Breast epithelium (tissue), 4 donors: ENCODE measurements around the gene PTPRM. TPM values are rescaled to one million over a fixed set of nuclear protein-coding genes. Genes with fewer than 3 reads are reported as not detected.

Experiments used
- DNase-seq, 2 donors: peaks; one replicate each; pipeline ENCODE4 v3.0.0-alpha.2; 2019; ENCODE audit warnings: low spot score in 2 of 2
- H3K27ac ChIP-seq, 2 donors: fragments of 200-600 bp; sonication (generic) in 1 of 2; one replicate each; pipeline ENCODE4 v1.5.1; 2016 to 2019; ENCODE audit warnings: mild to moderate bottlenecking in 1 of 2
- H3K27me3 ChIP-seq, 2 donors: fragments of 200-600 bp; sonication (generic) in 1 of 2; one replicate each; pipeline versions ENCODE4 v1.5.1 to v1.6.0; 2017 to 2019; ENCODE audit warnings: control low read depth in 1 of 2, mild to moderate bottlenecking in 1 of 2
- H3K36me3 ChIP-seq: fragments of 200-600 bp; one replicate; pipeline ENCODE4 v1.5.1; 2019
- H3K4me1 ChIP-seq, 2 donors: fragments of 200-600 bp; sonication (generic); one replicate each; pipeline ENCODE4 v1.5.1; 2016 to 2019; ENCODE audit warnings: control low read depth in 1 of 2
- H3K4me3 ChIP-seq, 3 donors: fragments of 200-600 bp; sonication (generic); 1 replicate in 2 of 3; 2 replicates in 1 of 3; pipeline ENCODE4 v1.5.1; 2016 to 2019; ENCODE audit warnings: mild to moderate bottlenecking in 3 of 3, moderate library complexity in 2 of 3
- H3K9me3 ChIP-seq, 2 donors: fragments of 200-600 bp; sonication (generic) in 1 of 2; one replicate each; pipeline ENCODE4 v1.5.1; 2016 to 2019; ENCODE audit warnings: control low read depth in 1 of 2
- CTCF ChIP-seq, 3 donors: fragments of 450-650 bp; IDR thresholded peaks; one replicate each; pipeline ENCODE4 v1.5.1; 2016 to 2017; ENCODE audit warnings: antibody characterized with exemption in 3 of 3, mild to moderate bottlenecking in 3 of 3, moderate library complexity in 3 of 3
- POLR2A ChIP-seq: fragments of 450-650 bp; IDR thresholded peaks from one replicate; pipeline ENCODE4 v1.6.1; 2016; ENCODE audit warnings: antibody characterized with exemption, mild to moderate bottlenecking, moderate library complexity
- POLR2AphosphoS5 ChIP-seq, 3 donors: sonication (generic); formaldehyde crosslinking; IDR thresholded peaks; one replicate each; pipeline ENCODE4 v1.6.1; 2017; ENCODE audit warnings: antibody characterized with exemption in 3 of 3
- intact Hi-C: fragments of 100-400 bp; cut with DNase I; formaldehyde crosslinking; loops from one replicate; pipeline ENCODE4 v1.15.1; 2023; ENCODE audit warnings: low total_unique reads
- total RNA-seq, 3 donors: library from RNA; depleted of rRNA; stranded (reverse); fragments of >200 nt; gene quantifications; one replicate each; pipeline ENCODE4 v1.1.0, GENCODE V29; 2016

PTPRM gene
- total RNA-seq, 3 donors from 2014 or later, result 41.7 to 181 (median 140) TPM

GRCh38 chr18:7924616-7925015, 357.5 kb downstream of the PTPRM start:
- intact Hi-C loops, result no loop called here
- no peaks in the 10 kb centered on the region for H3K4me1 ChIP-seq
- no peaks in the 10 kb centered on the region for H3K27me3 ChIP-seq
- H3K27ac ChIP-seq, result no peak overlapping the region
- H3K4me3 ChIP-seq, result no peak overlapping the region
- no peaks in the 10 kb centered on the region for H3K36me3 ChIP-seq
- H3K9me3 ChIP-seq, result peaks cover 0 to 18% of the 10 kb centered on the region in 2 donors
- DNase-seq, result no peak
- TF ChIP-seq POLR2AphosphoS5 (IDR thresholded peaks at IDR 0.05) (no peak), POLR2A (no peak), CTCF (IDR thresholded peaks at IDR 0.05) (no peak)

- Histone ChIP-seq H3K9me3 (no peaks in the 10 kb centered on the region), H3K27me3 (no peaks in the 10 kb centered on the region), H3K27ac (no peak overlapping the region), H3K36me3 (no peaks in the 10 kb centered on the region), H3K4me1 (no peaks in the 10 kb centered on the region), H3K4me3 (no peak overlapping the region)
- no peak for TF ChIP-seq POLR2A
- TF ChIP-seq POLR2AphosphoS5 (IDR thresholded peaks at IDR 0.05), result no peak
- TF ChIP-seq CTCF (IDR thresholded peaks at IDR 0.05), result no peak
- intact Hi-C loops, result no loop called here
- no peak for DNase-seq
Measured at GRCh38 chr18:7926526-7926925, 359.4 kb downstream of the PTPRM start.

DNA sequence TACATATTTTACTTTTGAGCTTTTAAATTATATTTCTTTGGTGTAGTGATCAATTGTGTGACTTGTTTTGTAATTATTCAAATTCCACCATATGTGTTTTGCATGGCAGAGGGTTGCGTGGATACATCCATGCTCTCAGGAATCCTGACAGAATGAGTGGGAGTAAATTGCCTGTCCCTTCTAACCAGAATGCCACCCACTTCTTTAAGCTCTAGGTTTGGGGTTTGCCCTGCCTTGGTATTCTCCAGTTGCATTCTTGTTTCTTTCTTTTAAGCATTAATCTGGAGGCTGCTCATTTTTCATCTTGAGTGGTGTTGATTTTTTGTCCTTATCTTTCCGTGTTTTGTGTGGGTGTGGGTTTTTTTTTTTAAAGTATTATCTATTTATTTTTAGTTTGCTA, 360.0 kb downstream of the PTPRM start:
- Histone ChIP-seq H3K9me3 (no peaks in the 10 kb centered on the region), H3K4me3 (no peak overlapping the region), H3K27ac (no peak overlapping the region), H3K36me3 (no peaks in the 10 kb centered on the region), H3K4me1 (no peaks in the 10 kb centered on the region), H3K27me3 (no peaks in the 10 kb centered on the region)
- no peak for DNase-seq
- no peak for TF ChIP-seq CTCF (IDR thresholded peaks at IDR 0.05)
- TF ChIP-seq POLR2A, result no peak
- TF ChIP-seq POLR2AphosphoS5 (IDR thresholded peaks at IDR 0.05), result no peak
- intact Hi-C loops, result no loop called here

DNA sequence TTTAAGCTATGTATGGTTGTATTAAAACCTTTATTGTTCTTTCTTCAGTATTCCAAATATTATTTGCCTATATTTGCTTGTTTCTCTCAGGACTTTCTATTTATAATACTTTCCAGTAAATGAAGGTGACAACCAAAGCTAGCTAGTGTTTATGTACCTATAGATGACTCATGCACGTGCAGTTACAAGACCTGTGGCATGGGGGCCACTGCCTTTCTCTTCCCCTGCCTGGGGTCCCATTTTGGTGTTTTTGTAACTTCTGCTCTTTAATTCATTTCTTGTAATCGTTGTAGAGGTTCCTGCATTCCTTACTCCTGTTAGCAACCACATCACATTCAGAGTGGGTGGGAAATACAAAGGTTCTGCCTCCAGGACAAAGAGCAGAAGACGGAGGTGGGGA, 364.6 kb downstream of the PTPRM start:
- Histone ChIP-seq H3K27me3 (no peaks in the 10 kb centered on the region), H3K4me3 (no peak overlapping the region), H3K27ac (no peak overlapping the region), H3K9me3 (no peaks in the 10 kb centered on the region), H3K36me3 (no peaks in the 10 kb centered on the region), H3K4me1 (no peaks in the 10 kb centered on the region)
- DNase-seq, result no peak
- TF ChIP-seq POLR2AphosphoS5 (IDR thresholded peaks at IDR 0.05), result no peak
- TF ChIP-seq CTCF (IDR thresholded peaks at IDR 0.05), result no peak
- no peak for TF ChIP-seq POLR2A
- intact Hi-C loops, result no loop called here

GRCh38 chr18:7937268-7937667, 370.2 kb downstream of the PTPRM start:
- Histone ChIP-seq H3K27me3 (no peaks in the 10 kb centered on the region), H3K4me1 (no peaks in the 10 kb centered on the region), H3K36me3 (no peaks in the 10 kb centered on the region), H3K9me3 (no peaks in the 10 kb centered on the region), H3K4me3 (no peak overlapping the region), H3K27ac (no peak overlapping the region)
- intact Hi-C loops, result no loop called here
- TF ChIP-seq POLR2AphosphoS5 (IDR thresholded peaks at IDR 0.05) (no peak), POLR2A (no peak), CTCF (IDR thresholded peaks at IDR 0.05) (no peak)
- DNase-seq, result no peak
